Esophagus (tissue), 2 donors: ENCODE measurements around the gene NSD1. TPM values are rescaled to one million over a fixed set of nuclear protein-coding genes. Genes with fewer than 3 reads are reported as not detected.

Source experiments
- H3K27ac ChIP-seq, 2 donors: one replicate each; pipeline ENCODE4 v1.5.1; 2013; ENCODE audit warnings: low read depth in 2 of 2, mild to moderate bottlenecking in 2 of 2, inconsistent platforms in 1 of 2, low read length in 1 of 2, moderate library complexity in 1 of 2
- H3K27me3 ChIP-seq, 2 donors: one replicate each; pipeline ENCODE4 v1.6.1; 2013; ENCODE audit warnings: low read length in 2 of 2, control low read depth in 1 of 2, mild to moderate bottlenecking in 1 of 2; ENCODE audit not compliant: insufficient read depth in 2 of 2, control insufficient read depth in 1 of 2
- H3K36me3 ChIP-seq, 2 donors: one replicate each; pipeline ENCODE4 v1.6.1; 2013; ENCODE audit warnings: low read length in 1 of 2; ENCODE audit not compliant: control insufficient read depth in 2 of 2, insufficient read depth in 2 of 2
- H3K4me1 ChIP-seq, 2 donors: one replicate each; pipeline ENCODE4 v1.6.1; 2013; ENCODE audit warnings: low read length in 1 of 2; ENCODE audit not compliant: control insufficient read depth in 2 of 2, insufficient read depth in 2 of 2
- H3K4me3 ChIP-seq, 2 donors: one replicate each; pipeline ENCODE4 v1.5.1; 2013; ENCODE audit warnings: low read length in 2 of 2, mild to moderate bottlenecking in 2 of 2, low read depth in 1 of 2, moderate library complexity in 1 of 2
- H3K9me3 ChIP-seq, 2 donors: one replicate each; pipeline ENCODE4 v1.6.1; 2013; ENCODE audit warnings: mild to moderate bottlenecking in 2 of 2, low read depth in 1 of 2, low read length in 1 of 2, moderate library complexity in 1 of 2; ENCODE audit not compliant: control insufficient read depth in 2 of 2, insufficient read depth in 1 of 2
- WGBS, 2 donors: extraction: QIAGEN DNeasy Blood & Tissue Kit; methylation state at CpG; one replicate each; pipeline ENCODE4 v1.1.7; 2013; 5-methylcytosine and 5-hydroxymethylcytosine counted together
- polyA plus RNA-seq, 2 donors: library from polyadenylated mRNA; stranded (reverse); fragments of 200-250 nt; gene quantifications; one replicate each; pipeline ENCODE4 v1.2.3, GENCODE V29; 2013
- donor health status: healthy with polysubstance abuse.
- donor health status: Bipolar disorder and iron deficiency.

NSD1 gene
- polyA plus RNA-seq, 2 donors = 7.4 to 8.7 TPM

GRCh38 chr5:177261510-177261909 lies 127.9 kb downstream of the NSD1 start:
- H3K9me3 ChIP-seq = no peaks in the 10 kb centered on the region
- peaks cover 8 to 27% of the 10 kb centered on the region in 2 donors for H3K36me3 ChIP-seq
- H3K27ac ChIP-seq = no peak overlapping the region
- H3K4me3 ChIP-seq = no peak overlapping the region
- WGBS, 2 donors = 96 to 97% methylated on average over 1 of the region's 1 CpG
- H3K4me1 ChIP-seq = peaks cover 0 to 2% of the 10 kb centered on the region in 2 donors
- no peaks in the 10 kb centered on the region for H3K27me3 ChIP-seq

GRCh38 chr5:177264178-177264577 lies 130.6 kb downstream of the NSD1 start:
- Histone ChIP-seq H3K27me3 (no peaks in the 10 kb centered on the region), H3K27ac (no peak overlapping the region), H3K36me3 (peaks cover 5 to 21% of the 10 kb centered on the region in 2 donors), H3K9me3 (no peaks in the 10 kb centered on the region), H3K4me3 (no peak overlapping the region), H3K4me1 (peaks cover 0 to 2% of the 10 kb centered on the region in 2 donors)
- WGBS, 2 donors = 78 to 87% methylated on average over 1 of the region's 1 CpG

GRCh38 chr5:177265395-177265794 lies 131.8 kb downstream of the NSD1 start:
- no peaks in the 10 kb centered on the region for H3K27me3 ChIP-seq
- H3K4me3 ChIP-seq = no peak overlapping the region
- peaks cover 0 to 17% of the 10 kb centered on the region in 2 donors for H3K36me3 ChIP-seq
- no peaks in the 10 kb centered on the region for H3K9me3 ChIP-seq
- WGBS, 2 donors = 94 to 95% methylated on average over 16 of the region's 16 CpGs
- peaks cover 0 to 2% of the 10 kb centered on the region in 2 donors for H3K4me1 ChIP-seq
- H3K27ac ChIP-seq = no peak overlapping the region

- Histone ChIP-seq H3K27me3 (no peaks in the 10 kb centered on the region), H3K9me3 (no peaks in the 10 kb centered on the region), H3K36me3 (peaks cover 7 to 14% of the 10 kb centered on the region in 2 donors), H3K4me1 (peaks cover 0 to 2% of the 10 kb centered on the region in 2 donors), H3K27ac (no peak overlapping the region), H3K4me3 (no peak overlapping the region)
- 91 to 96% methylated on average over 7 of the region's 7 CpGs for WGBS, 2 donors
These were observed 135.8 kb downstream of the NSD1 start for GRCh38 chr5:177269232-177269895.

GRCh38 chr5:177269976-177270375 lies 136.4 kb downstream of the NSD1 start:
- no peaks in the 10 kb centered on the region for H3K9me3 ChIP-seq
- WGBS, 2 donors = 59 to 76% methylated on average over 3 of the region's 3 CpGs
- no peak overlapping the region for H3K4me3 ChIP-seq
- H3K4me1 ChIP-seq = peaks cover 0 to 2% of the 10 kb centered on the region in 2 donors
- peaks cover 7 to 14% of the 10 kb centered on the region in 2 donors for H3K36me3 ChIP-seq
- H3K27ac ChIP-seq = no peak overlapping the region
- no peaks in the 10 kb centered on the region for H3K27me3 ChIP-seq

GRCh38 chr5:177270653-177271052 lies 137.1 kb downstream of the NSD1 start:
- no peaks in the 10 kb centered on the region for H3K4me1 ChIP-seq
- 80 to 86% methylated on average over 3 of the region's 3 CpGs for WGBS, 2 donors
- H3K4me3 ChIP-seq = no peak overlapping the region
- H3K36me3 ChIP-seq = peaks cover 7 to 10% of the 10 kb centered on the region in 2 donors
- H3K9me3 ChIP-seq = no peaks in the 10 kb centered on the region
- H3K27me3 ChIP-seq = no peaks in the 10 kb centered on the region
- H3K27ac ChIP-seq = no peak overlapping the region

GRCh38 chr5:177271113-177271512 lies 137.5 kb downstream of the NSD1 start:
- H3K9me3 ChIP-seq = no peaks in the 10 kb centered on the region
- no peaks in the 10 kb centered on the region for H3K4me1 ChIP-seq
- no peaks in the 10 kb centered on the region for H3K27me3 ChIP-seq
- 84 to 92% methylated on average over 4 of the region's 4 CpGs for WGBS, 2 donors
- H3K36me3 ChIP-seq = peaks cover 8 to 9% of the 10 kb centered on the region in 2 donors
- H3K27ac ChIP-seq = no peak overlapping the region
- no peak overlapping the region for H3K4me3 ChIP-seq

- H3K27me3 ChIP-seq = no peaks in the 10 kb centered on the region
- peaks cover 10 to 12% of the 10 kb centered on the region in 2 donors for H3K36me3 ChIP-seq
- 94 to 97% methylated on average over 6 of the region's 6 CpGs for WGBS, 2 donors
- H3K27ac ChIP-seq = no peak overlapping the region
- H3K4me1 ChIP-seq = no peaks in the 10 kb centered on the region
- H3K4me3 ChIP-seq = no peak overlapping the region
- no peaks in the 10 kb centered on the region for H3K9me3 ChIP-seq
These were observed 142.3 kb downstream of the NSD1 start for GRCh38 chr5:177275883-177276282.

GRCh38 chr5:177276886-177277285 lies 143.3 kb downstream of the NSD1 start:
- WGBS, 2 donors = 53 to 61% methylated on average over 1 of the region's 1 CpG
- no peaks in the 10 kb centered on the region for H3K4me1 ChIP-seq
- no peaks in the 10 kb centered on the region for H3K27me3 ChIP-seq
- no peak overlapping the region for H3K27ac ChIP-seq
- peaks cover 5 to 15% of the 10 kb centered on the region in 2 donors for H3K36me3 ChIP-seq
- H3K4me3 ChIP-seq = no peak overlapping the region
- no peaks in the 10 kb centered on the region for H3K9me3 ChIP-seq

- H3K27ac ChIP-seq = no peak overlapping the region
- 76 to 94% methylated on average over 2 of the region's 2 CpGs for WGBS, 2 donors
- no peaks in the 10 kb centered on the region for H3K9me3 ChIP-seq
- H3K27me3 ChIP-seq = no peaks in the 10 kb centered on the region
- H3K4me3 ChIP-seq = no peak overlapping the region
- peaks cover 12 to 22% of the 10 kb centered on the region in 2 donors for H3K36me3 ChIP-seq
- no peaks in the 10 kb centered on the region for H3K4me1 ChIP-seq
These were observed 154.6 kb downstream of the NSD1 start for GRCh38 chr5:177288191-177288590.
